ENCODE measurements around the gene AQP2.

AQP2 gene

DNA sequence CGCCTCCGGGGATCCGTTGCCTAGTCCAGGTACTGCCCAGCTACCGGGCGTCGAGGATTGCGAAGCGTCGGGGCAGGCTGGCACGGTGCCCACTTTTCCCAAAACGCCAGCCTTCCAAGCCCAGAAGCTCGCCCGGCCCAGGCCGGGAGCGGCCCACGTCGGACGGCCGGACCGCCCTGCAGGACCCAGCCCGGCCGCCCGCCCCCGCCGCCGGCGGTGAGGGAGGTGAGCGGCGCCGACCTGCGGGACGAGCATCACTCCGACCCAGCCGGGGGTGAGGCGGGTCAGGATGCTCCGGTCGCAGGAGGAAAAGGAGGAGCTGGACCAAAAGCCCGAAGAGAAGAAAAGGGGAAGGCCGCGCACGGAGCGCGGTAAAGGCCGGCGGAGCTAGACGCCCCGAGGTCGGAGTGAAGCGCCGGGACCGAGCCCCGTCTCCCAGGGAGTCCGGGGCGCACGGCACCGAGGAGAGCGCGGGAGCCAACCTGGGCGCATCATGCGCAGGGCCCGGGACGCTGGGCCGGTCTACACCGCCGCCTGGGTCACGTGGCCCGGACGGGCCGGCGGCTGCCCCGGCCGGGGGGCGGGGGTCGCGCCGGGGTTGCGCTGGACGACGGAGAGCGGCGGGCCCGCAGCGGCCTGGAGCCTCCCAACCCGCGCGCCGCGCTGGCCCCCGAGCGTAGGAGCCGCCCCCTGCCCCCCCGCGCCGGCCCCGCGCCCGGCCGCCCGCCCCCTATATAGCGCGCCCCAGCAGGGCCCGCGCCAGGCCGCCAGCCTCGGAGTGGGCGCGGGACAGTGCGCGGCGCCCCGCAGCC is 10.8 kb downstream of the AQP2 start, which contains the start of gene AQP5:
TSS of gene AQP5 (plus strand) at position 762 of the 812 bp plus-strand sequence. CDS start 146 bp downstream, outside the sequence.
- TF ChIP-seq CTCF (IDR thresholded peaks at IDR 0.05; ENCODE audit: low read length, missing control alignments): no peak
- peak within 1 kb of the TSS; percentile 19 for H3K4me3 ChIP-seq (replicated peaks; ENCODE audit: low read depth, low read length)
- DNase-seq (ENCODE audit: low read depth): no peak

GRCh38 chr12:49961993-49962764 is 11.6 kb downstream of the AQP2 start:
- no peak for DNase-seq (ENCODE audit: low read depth)
- TF ChIP-seq CTCF (IDR thresholded peaks at IDR 0.05; ENCODE audit: low read length, missing control alignments): no peak
- no peak overlapping the region for H3K4me3 ChIP-seq (replicated peaks; ENCODE audit: low read depth, low read length)

DNA sequence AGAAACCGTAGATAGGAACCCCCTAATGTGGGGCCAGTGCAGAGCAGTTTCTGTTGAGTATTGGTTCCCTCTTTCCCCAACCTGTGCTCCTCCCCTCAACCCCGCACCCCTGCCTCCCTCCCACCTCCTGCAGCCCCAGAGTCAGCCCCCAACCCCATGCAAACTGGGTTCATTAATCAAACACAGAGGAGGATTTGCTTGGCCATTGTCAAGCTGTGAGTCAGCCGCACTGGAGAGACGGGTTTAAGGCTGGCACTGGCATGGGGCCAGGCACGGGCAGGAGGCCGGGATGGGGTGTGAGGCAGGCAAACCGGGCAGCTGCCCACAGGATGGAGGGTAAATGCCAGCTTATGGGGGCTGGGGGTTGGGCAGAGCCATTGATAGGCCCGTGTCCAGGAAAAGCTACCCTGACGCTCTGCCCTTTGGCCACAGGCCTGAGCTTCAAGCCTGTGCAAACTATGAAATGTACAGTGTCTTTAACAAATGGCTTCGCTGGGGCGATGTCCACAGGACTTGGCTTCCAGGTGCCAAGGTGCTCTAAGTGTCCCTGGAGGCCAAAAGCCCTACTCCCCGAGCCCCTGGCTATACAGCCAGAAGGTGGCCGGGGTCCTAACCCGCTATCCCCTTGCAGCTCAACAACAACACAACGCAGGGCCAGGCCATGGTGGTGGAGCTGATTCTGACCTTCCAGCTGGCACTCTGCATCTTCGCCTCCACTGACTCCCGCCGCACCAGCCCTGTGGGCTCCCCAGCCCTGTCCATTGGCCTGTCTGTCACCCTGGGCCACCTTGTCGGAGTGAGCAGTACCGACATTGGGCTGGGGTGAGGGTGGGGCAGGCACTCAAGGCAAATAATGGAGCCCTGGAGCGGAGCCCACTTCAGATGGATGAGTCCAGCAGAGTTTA is 12.6 kb downstream of the AQP2 start:
- H3K4me3 ChIP-seq (replicated peaks; ENCODE audit: low read depth, low read length): no peak overlapping the region
- DNase-seq (ENCODE audit: low read depth): no peak
- TF ChIP-seq CTCF (IDR thresholded peaks at IDR 0.05; ENCODE audit: low read length, missing control alignments): no peak

GRCh38 chr12:49963976-49964815 is 13.7 kb downstream of the AQP2 start:
- H3K4me3 ChIP-seq (replicated peaks; ENCODE audit: low read depth, low read length): no peak overlapping the region
- no peak for TF ChIP-seq CTCF (IDR thresholded peaks at IDR 0.05; ENCODE audit: low read length, missing control alignments)
- DNase-seq (ENCODE audit: low read depth): no peak

DNA sequence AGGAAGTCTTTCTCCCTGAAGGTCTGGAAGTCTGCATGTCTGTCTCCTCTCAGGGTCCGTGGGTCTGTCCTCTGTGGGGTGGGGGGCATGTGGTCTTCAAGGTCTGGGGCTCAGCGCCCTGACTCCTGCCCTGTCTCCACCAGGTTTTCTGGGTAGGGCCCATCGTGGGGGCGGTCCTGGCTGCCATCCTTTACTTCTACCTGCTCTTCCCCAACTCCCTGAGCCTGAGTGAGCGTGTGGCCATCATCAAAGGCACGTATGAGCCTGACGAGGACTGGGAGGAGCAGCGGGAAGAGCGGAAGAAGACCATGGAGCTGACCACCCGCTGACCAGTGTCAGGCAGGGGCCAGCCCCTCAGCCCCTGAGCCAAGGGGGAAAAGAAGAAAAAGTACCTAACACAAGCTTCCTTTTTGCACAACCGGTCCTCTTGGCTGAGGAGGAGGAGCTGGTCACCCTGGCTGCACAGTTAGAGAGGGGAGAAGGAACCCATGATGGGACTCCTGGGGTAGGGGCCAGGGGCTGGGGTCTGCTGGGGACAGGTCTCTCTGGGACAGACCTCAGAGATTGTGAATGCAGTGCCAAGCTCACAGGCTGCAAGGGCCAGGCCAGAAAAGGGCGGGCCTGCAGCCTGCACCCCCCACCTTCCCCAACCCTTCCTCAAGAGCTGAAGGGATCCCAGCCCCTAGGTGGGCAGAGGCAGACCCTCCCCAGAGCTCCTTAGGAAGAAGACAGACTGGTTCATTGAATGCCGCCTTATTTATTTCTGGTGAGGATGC is 14.5 kb downstream of the AQP2 start:
- no peak for TF ChIP-seq CTCF (IDR thresholded peaks at IDR 0.05; ENCODE audit: low read length, missing control alignments)
- no peak overlapping the region for H3K4me3 ChIP-seq (replicated peaks; ENCODE audit: low read depth, low read length)
- no peak for DNase-seq (ENCODE audit: low read depth)

Measured in fibroblast of pulmonary artery (primary cell).